Ascending aorta (tissue), 2 donors: Measurements from ENCODE around the gene IBSP. TPM values are rescaled to one million over a fixed set of nuclear protein-coding genes. Genes with fewer than 3 reads are reported as not detected.
A peak's percentile ranks its signal among the peaks of the same experiment; 100 is the strongest.

Experiments used
- DNase-seq, 2 donors: peaks; one replicate each; pipeline ENCODE4 v3.0.0-alpha.2; 2019; ENCODE audit warnings: low spot score in 2 of 2
- H3K27ac ChIP-seq, 2 donors: fragments of 200-600 bp; sonication (generic); one replicate each; pipeline ENCODE4 v1.5.1; 2016 to 2017; ENCODE audit warnings: mild to moderate bottlenecking in 1 of 2
- H3K27me3 ChIP-seq: fragments of 200-600 bp; sonication (generic); one replicate; pipeline ENCODE4 v1.5.1; 2017
- H3K36me3 ChIP-seq, 2 donors: fragments of 200-600 bp; sonication (generic); one replicate each; pipeline ENCODE4 v1.5.1; 2016
- H3K4me1 ChIP-seq, 2 donors: fragments of 200-600 bp; sonication (generic); one replicate each; pipeline ENCODE4 v1.5.1; 2016 to 2017; ENCODE audit warnings: mild to moderate bottlenecking in 1 of 2
- H3K4me3 ChIP-seq, 2 donors: fragments of 200-600 bp; sonication (generic); one replicate each; pipeline ENCODE4 v1.5.1; 2016 to 2017; ENCODE audit warnings: mild to moderate bottlenecking in 1 of 2
- H3K9me3 ChIP-seq, 2 donors: fragments of 200-600 bp; sonication (generic); one replicate each; pipeline ENCODE4 v1.5.1; 2016
- CTCF ChIP-seq, 3 experiments: fragments of 200-600 bp in 2 of 3; fragments of 450-650 bp in 1 of 3; sonication (generic) in 2 of 3; IDR thresholded peaks; one replicate each; pipeline ENCODE4 v1.5.1; 2016 to 2019; ENCODE audit warnings: antibody characterized with exemption in 3 of 3, mild to moderate bottlenecking in 1 of 3, moderate library complexity in 1 of 3
- intact Hi-C: fragments of 100-400 bp; cut with DNase I; formaldehyde crosslinking; loops from one replicate; pipeline ENCODE4 v1.15.1; 2023
- total RNA-seq: library from RNA; depleted of rRNA; stranded (reverse); fragments of >200 nt; gene quantifications from one replicate; pipeline ENCODE4 v1.1.0, GENCODE V29; 2016

Gene IBSP
- total RNA-seq, 1 donor from 2014 or later = not detected

- no peak for TF ChIP-seq CTCF (IDR thresholded peaks at IDR 0.05)
- H3K27ac ChIP-seq = peak overlapping the region; percentile 64 to 67
- intact Hi-C loops = no loop called here
- H3K27me3 ChIP-seq = no peaks in the 10 kb centered on the region
- H3K4me1 ChIP-seq = peaks cover 0 to 8% of the 10 kb centered on the region in 2 donors
- no peak overlapping the region for H3K4me3 ChIP-seq
- no peak for DNase-seq
- H3K36me3 ChIP-seq = no peaks in the 10 kb centered on the region
- H3K9me3 ChIP-seq = no peaks in the 10 kb centered on the region
Observed at GRCh38 chr4:87844452-87844851, 45.1 kb downstream of the IBSP start.

GRCh38 chr4:87846226-87846625 is 46.9 kb downstream of the IBSP start:
- peaks cover 0 to 8% of the 10 kb centered on the region in 2 donors for H3K4me1 ChIP-seq
- DNase-seq = no peak
- H3K36me3 ChIP-seq = no peaks in the 10 kb centered on the region
- TF ChIP-seq CTCF (IDR thresholded peaks at IDR 0.05) = no peak
- intact Hi-C loops = no loop called here
- H3K9me3 ChIP-seq = no peaks in the 10 kb centered on the region
- H3K27me3 ChIP-seq = no peaks in the 10 kb centered on the region
- H3K4me3 ChIP-seq = no peak overlapping the region
- no peak overlapping the region for H3K27ac ChIP-seq

- intact Hi-C loops = loop anchor here (1.0 kb wide), 1 partner anchor 473 kb away; no protein-coding TSS in a partner anchor
Observed at GRCh38 chr4:87848622-87849351, 49.4 kb downstream of the IBSP start.

GRCh38 chr4:87849612-87850011 is 50.3 kb downstream of the IBSP start:
- no peak for TF ChIP-seq CTCF (IDR thresholded peaks at IDR 0.05)
- H3K27me3 ChIP-seq = no peaks in the 10 kb centered on the region
- no peak overlapping the region for H3K4me3 ChIP-seq
- H3K4me1 ChIP-seq = peaks cover 0 to 2% of the 10 kb centered on the region in 2 donors
- H3K27ac ChIP-seq = no peak overlapping the region
- intact Hi-C loops = loop anchor here (1.0 kb wide), 1 partner anchor 474 kb away; no protein-coding TSS in a partner anchor
- no peaks in the 10 kb centered on the region for H3K36me3 ChIP-seq
- no peak for DNase-seq
- H3K9me3 ChIP-seq = no peaks in the 10 kb centered on the region

More at GRCh38 chr4:87848622-87849351, 49.4 kb downstream of the IBSP start:
- peak in 1 of 2 donors; percentile 80 for DNase-seq
- H3K36me3 ChIP-seq = no peaks in the 10 kb centered on the region
- H3K27ac ChIP-seq = peak overlapping the region; percentile 14 to 59
- peaks cover 0 to 6% of the 10 kb centered on the region in 2 donors for H3K4me1 ChIP-seq
- peak; percentile 61 to 68 (median 63) for TF ChIP-seq CTCF (IDR thresholded peaks at IDR 0.05)
- no peaks in the 10 kb centered on the region for H3K9me3 ChIP-seq
- H3K4me3 ChIP-seq = peak overlapping the region; percentile 41 to 60
- H3K27me3 ChIP-seq = no peaks in the 10 kb centered on the region

- peaks cover 0 to 2% of the 10 kb centered on the region in 2 donors for H3K4me1 ChIP-seq
- no peak for DNase-seq
- intact Hi-C loops = no loop called here
- TF ChIP-seq CTCF (IDR thresholded peaks at IDR 0.05) = no peak
- H3K27ac ChIP-seq = no peak overlapping the region
- H3K4me3 ChIP-seq = no peak overlapping the region
- H3K36me3 ChIP-seq = no peaks in the 10 kb centered on the region
- no peaks in the 10 kb centered on the region for H3K9me3 ChIP-seq
- no peaks in the 10 kb centered on the region for H3K27me3 ChIP-seq
Observed at GRCh38 chr4:87851332-87851731, 52.0 kb downstream of the IBSP start.
